SU-DHL-6 (cell line): ENCODE results near the gene PJA1.

ENCODE experiments used
- H2AFZ ChIP-seq: fragments of 200-600 bp; sonication (generic); 2 replicates; pipeline ENCODE4 v1.6.1; 2014; ENCODE audit warnings: low read depth, mild to moderate bottlenecking, moderate library complexity, mixed read lengths, antibody characterized with exemption, low read length; ENCODE audit not compliant: severe bottlenecking
- H3F3A ChIP-seq: fragments of 200-600 bp; shearing (Covaris generic); 2 replicates; pipeline ENCODE4 v1.6.0; 2016; ENCODE audit warnings: antibody characterized with exemption, mild to moderate bottlenecking; ENCODE audit not compliant: insufficient read depth
- H3K27ac ChIP-seq: fragments of 200-600 bp; sonication (generic); 2 replicates; pipeline ENCODE4 v1.5.1; 2016; ENCODE audit warnings: low read depth, mild to moderate bottlenecking, low read length, moderate library complexity, mixed read lengths
- H3K27me3 ChIP-seq: fragments of 200-600 bp; sonication (generic), shearing (Covaris generic); 2 replicates; pipeline ENCODE4 v1.6.0; 2014; ENCODE audit warnings: mild to moderate bottlenecking, low read length
- H3K36me3 ChIP-seq: fragments of 200-600 bp; sonication (generic); 2 replicates; pipeline ENCODE4 v1.6.1; 2014; ENCODE audit warnings: mild to moderate bottlenecking, low read length, mixed read lengths
- H3K4me2 ChIP-seq: fragments of 300-600, 200-600 bp; shearing (Covaris generic), sonication (generic); 2 replicates; pipeline ENCODE4 v1.6.0; 2014; ENCODE audit warnings: low read length, low read depth, mild to moderate bottlenecking; ENCODE audit not compliant: poor library complexity, severe bottlenecking
- H3K4me3 ChIP-seq: fragments of 200-600 bp; sonication (generic); 2 replicates; pipeline ENCODE4 v1.5.1; 2014; ENCODE audit warnings: antibody characterized with exemption, low read length, mild to moderate bottlenecking, mixed read lengths; ENCODE audit not compliant: insufficient read depth, poor library complexity, severe bottlenecking
- H3K79me2 ChIP-seq: fragments of 200-600 bp; sonication (generic); 2 replicates; pipeline ENCODE4 v1.6.1; 2014; ENCODE audit warnings: mild to moderate bottlenecking, low read length, moderate library complexity; ENCODE audit not compliant: insufficient read depth
- H3K9ac ChIP-seq: fragments of 200-600 bp; sonication (generic); 2 replicates; pipeline ENCODE4 v1.7.0; 2014; ENCODE audit warnings: mild to moderate bottlenecking, low read length
- H3K9me2 ChIP-seq: fragments of 200-600 bp; sonication (generic); replicated peaks from 2 replicates; pipeline ENCODE4 v1.6.1; 2014; ENCODE audit warnings: low read length; ENCODE audit not compliant: insufficient read depth
- H3K9me3 ChIP-seq: fragments of 200-600 bp; sonication (generic); 2 replicates; pipeline ENCODE4 v1.6.1; 2014; ENCODE audit warnings: low read length, mixed read lengths; ENCODE audit not compliant: insufficient read depth
- H4K20me1 ChIP-seq: fragments of 200-600 bp; sonication (generic); 2 replicates; pipeline ENCODE4 v1.6.1; 2014; ENCODE audit warnings: low read depth, mild to moderate bottlenecking, antibody characterized with exemption, low read length, moderate library complexity, mixed read lengths
- CTCF ChIP-seq: fragments of 200-600 bp; sonication (generic); IDR thresholded peaks from one replicate; pipeline ENCODE4 v1.5.1; 2017; ENCODE audit warnings: antibody characterized with exemption, mild to moderate bottlenecking, low read length, moderate library complexity; ENCODE audit not compliant: insufficient read depth, poor library complexity, severe bottlenecking
- EZH2phosphoT487 ChIP-seq: fragments of 200-600 bp; sonication (generic), shearing (Covaris generic); conservative IDR thresholded peaks from 2 replicates; pipeline ENCODE4 v1.6.1; 2018; ENCODE audit warnings: mild to moderate bottlenecking, antibody characterized with exemption, low read length, moderate library complexity, mixed read lengths

Gene PJA1

DNA sequence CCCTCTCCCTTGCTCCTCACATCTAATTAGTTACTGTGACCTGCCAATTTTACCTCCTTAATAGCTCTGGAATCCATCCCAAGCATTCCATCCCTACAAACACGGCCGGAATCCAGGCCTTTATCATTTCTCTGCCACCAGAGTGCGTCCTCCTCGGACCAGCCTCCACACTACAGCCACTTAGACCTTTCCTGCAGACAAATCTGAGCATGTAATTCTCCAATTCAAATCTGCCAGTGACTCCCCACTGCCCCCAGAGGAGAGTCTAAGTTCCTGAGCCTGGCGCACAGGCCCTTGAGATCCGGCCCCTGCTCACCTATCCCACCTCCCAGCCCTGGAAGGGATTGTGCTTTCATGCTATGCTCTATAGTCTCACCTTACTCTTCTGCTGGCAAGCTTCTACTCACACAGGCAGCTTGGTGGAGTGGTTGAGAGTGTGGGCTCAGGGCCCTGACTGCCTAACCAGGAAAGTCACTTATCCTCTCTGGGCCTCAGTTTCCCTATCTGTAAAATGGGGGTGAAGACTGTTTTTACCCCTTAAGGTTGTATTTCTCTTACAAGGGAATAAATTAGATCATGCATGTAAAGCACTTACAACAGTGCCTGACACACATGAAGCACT lies 31.2 kb downstream of the PJA1 start:
- Histone ChIP-seq H3F3A (no peaks in the 10 kb centered on the region), H3K4me2 (no peak overlapping the region), H3K4me3 (no peak overlapping the region), H3K27ac (no peak overlapping the region), H3K27me3 (no peaks in the 10 kb centered on the region), H2AFZ (no peak overlapping the region), H3K9me2 (no peaks in the 10 kb centered on the region), H3K9ac (no peak overlapping the region), H3K9me3 (no peaks in the 10 kb centered on the region), H4K20me1 (no peaks in the 10 kb centered on the region), H3K36me3 (no peaks in the 10 kb centered on the region), H3K79me2 (no peaks in the 10 kb centered on the region)
- peak; percentile 18 for TF ChIP-seq CTCF
- no peak for TF ChIP-seq EZH2phosphoT487

- no peaks in the 10 kb centered on the region for H3K79me2 ChIP-seq
- no peak overlapping the region for H3K4me2 ChIP-seq
- no peak overlapping the region for H3K27ac ChIP-seq
- H2AFZ ChIP-seq: no peak overlapping the region
- H3K9me2 ChIP-seq: no peaks in the 10 kb centered on the region
- TF ChIP-seq EZH2phosphoT487 (no peak), CTCF (no peak)
- H3K27me3 ChIP-seq: no peaks in the 10 kb centered on the region
- no peak overlapping the region for H3K4me3 ChIP-seq
- no peaks in the 10 kb centered on the region for H3K36me3 ChIP-seq
- H4K20me1 ChIP-seq: no peaks in the 10 kb centered on the region
- H3K9me3 ChIP-seq: no peaks in the 10 kb centered on the region
- H3K9ac ChIP-seq: no peak overlapping the region
- H3F3A ChIP-seq: no peaks in the 10 kb centered on the region
Observed at GRCh38 chrX:69131886-69132285, 33.4 kb downstream of the PJA1 start.

GRCh38 chrX:69130439-69130838 lies 34.8 kb downstream of the PJA1 start:
- Histone ChIP-seq H2AFZ (no peak overlapping the region), H3K79me2 (no peaks in the 10 kb centered on the region), H3F3A (no peaks in the 10 kb centered on the region), H3K27me3 (no peaks in the 10 kb centered on the region), H3K9ac (no peak overlapping the region), H3K27ac (no peak overlapping the region), H3K9me3 (no peaks in the 10 kb centered on the region), H3K4me2 (no peak overlapping the region), H3K9me2 (no peaks in the 10 kb centered on the region), H4K20me1 (no peaks in the 10 kb centered on the region), H3K4me3 (no peak overlapping the region), H3K36me3 (no peaks in the 10 kb centered on the region)
- TF ChIP-seq EZH2phosphoT487 (no peak), CTCF (no peak)
